ENCODE measurements around the gene MUC22. TPM values are rescaled to one million over a fixed set of nuclear protein-coding genes. Genes with fewer than 3 reads are reported as not detected.
"Not testable (repeated sequence)": the region's sequence is repeated elsewhere in the genome, so short reads cannot be mapped to it uniquely, and the experiment has no call there.

The MUC22 gene
- total RNA-seq, 1 experiment from 2014 or later, result not detected

- no peak for DNase-seq (ENCODE audit: low spot score)
Measured at GRCh38 chr6:31037169-31037568, 26.9 kb downstream of the MUC22 start.

- DNase-seq (ENCODE audit: low spot score), result no peak
Measured at GRCh38 chr6:31037682-31038081, 27.4 kb downstream of the MUC22 start.

GRCh38 chr6:31038559-31038958 lies 28.3 kb downstream of the MUC22 start:
- DNase-seq (ENCODE audit: low spot score), result no peak

- no peak for DNase-seq (ENCODE audit: low spot score)
Measured at GRCh38 chr6:31040801-31041200, 30.5 kb downstream of the MUC22 start.

GRCh38 chr6:31041372-31041974 lies 31.2 kb downstream of the MUC22 start:
- DNase-seq (ENCODE audit: low spot score), result no peak

GRCh38 chr6:31042806-31043205 lies 32.5 kb downstream of the MUC22 start:
- DNase-seq (ENCODE audit: low spot score), result peak; percentile 66

- DNase-seq (ENCODE audit: low spot score), result no peak
Measured at GRCh38 chr6:31048099-31048498, 37.8 kb downstream of the MUC22 start.

DNA sequence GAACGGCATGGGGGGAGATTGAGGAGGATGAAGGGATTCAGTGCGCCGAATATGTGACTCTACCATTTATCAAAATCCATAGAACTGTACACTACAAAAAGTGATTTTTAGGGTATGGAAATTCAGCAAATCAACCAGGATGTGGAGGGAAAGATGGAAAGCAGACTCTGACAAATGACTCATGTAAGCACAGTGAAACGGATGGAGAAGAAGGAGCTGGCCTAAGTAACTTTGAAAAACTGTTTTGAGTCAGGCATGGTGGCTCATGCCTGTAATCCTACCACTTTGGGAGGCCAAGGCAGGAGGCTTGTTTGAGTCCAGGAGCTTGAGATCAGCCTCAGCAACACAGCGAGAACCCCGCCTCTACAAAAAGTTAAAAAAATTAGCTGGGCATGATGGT lies 39.2 kb downstream of the MUC22 start:
- no peak for DNase-seq (ENCODE audit: low spot score)

GRCh38 chr6:31053187-31053586 lies 42.9 kb downstream of the MUC22 start:
- not testable (repeated sequence) for DNase-seq (ENCODE audit: low spot score)

DNA sequence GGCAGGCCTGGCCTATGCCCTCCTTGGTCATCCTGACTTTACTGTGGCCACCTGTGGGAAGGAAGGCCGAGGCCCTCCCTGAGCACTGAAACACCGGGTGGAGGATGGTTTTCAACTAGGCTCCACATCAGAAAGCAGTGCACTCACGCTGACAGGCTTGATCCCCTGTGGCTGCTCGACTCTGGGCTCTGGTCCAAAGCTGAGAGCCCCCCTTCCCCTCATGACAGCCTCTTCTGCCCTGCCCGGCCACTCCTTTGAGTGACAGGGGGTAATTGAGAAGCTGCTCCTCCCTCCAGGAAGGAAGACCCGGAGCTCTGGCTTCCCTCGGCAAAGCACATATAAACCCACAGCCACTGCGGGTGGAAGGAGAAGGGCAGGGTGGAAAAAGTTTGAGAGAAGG lies 43.6 kb downstream of the MUC22 start:
- no peak for DNase-seq (ENCODE audit: low spot score)

DNA sequence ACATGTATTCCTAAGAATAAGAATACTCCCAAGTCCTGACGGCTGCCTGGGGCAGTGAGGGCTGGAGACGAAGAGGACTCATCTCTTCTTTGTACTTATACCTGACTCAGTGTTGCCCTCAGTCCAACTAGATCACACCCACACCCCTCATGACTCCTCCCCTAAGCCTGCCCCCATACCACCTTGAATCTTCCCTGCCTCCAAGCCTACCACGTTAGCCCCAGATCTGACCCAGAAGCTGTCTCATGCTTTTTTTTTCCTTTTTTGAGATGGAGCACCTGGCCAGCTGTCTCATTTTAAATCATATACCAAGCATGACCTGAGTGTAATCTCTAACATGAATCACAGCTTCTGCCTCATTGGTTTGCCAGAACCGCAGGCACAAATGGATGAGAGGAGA lies 45.2 kb downstream of the MUC22 start:
- DNase-seq (ENCODE audit: low spot score), result no peak

- DNase-seq (ENCODE audit: low spot score), result no peak
Measured at GRCh38 chr6:31057426-31058003, 47.2 kb downstream of the MUC22 start.

GRCh38 chr6:31058128-31058894 lies 48.0 kb downstream of the MUC22 start:
- DNase-seq (ENCODE audit: low spot score), result peak; percentile 85

- DNase-seq (ENCODE audit: low spot score), result no peak
Measured at GRCh38 chr6:31060145-31060544, 49.9 kb downstream of the MUC22 start.

DNA sequence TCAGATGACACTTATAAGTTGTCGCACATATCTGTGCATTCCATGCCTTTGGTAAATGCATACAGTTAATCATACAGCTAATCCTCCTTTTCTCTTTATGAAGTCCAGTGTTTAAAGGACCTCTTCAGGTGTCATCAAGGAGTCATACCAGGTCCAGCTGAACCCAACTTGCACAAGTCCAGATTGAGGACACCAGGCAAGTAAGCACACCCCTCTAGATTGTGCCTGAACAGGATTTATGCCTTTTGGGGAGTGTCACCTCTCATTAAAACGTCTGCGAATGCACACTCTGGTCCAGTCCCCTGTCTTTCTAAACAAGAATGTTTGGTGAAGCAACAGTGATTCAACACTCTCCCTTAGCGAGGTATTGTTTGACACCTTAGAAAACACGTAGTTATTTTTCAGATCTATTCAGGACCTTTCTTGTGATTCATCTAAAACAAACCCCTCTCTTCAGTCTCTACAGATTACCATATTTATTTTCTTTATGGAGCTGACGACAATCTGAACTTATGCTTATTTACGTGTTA lies 53.7 kb downstream of the MUC22 start:
- no peak for DNase-seq (ENCODE audit: low spot score)

DNA sequence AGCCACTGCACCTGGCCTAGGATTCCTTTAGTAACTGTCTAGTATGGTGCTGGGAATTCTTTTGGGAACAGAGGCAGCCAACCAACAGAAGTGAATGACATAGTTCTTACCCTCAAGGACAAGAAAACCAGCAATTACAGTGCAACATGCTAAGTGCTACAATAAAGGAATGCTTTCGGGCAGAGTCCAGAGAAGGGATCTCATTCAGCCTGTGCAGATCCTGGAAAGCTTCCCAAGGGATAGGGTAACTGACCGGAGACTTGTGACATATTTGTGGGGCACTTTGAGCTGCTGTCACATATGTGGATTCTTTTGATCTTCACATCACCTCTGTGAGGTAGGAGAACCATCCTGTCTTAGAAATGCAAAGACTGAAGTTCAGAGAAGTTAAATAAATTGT lies 55.3 kb downstream of the MUC22 start:
- DNase-seq (ENCODE audit: low spot score), result no peak

DNA sequence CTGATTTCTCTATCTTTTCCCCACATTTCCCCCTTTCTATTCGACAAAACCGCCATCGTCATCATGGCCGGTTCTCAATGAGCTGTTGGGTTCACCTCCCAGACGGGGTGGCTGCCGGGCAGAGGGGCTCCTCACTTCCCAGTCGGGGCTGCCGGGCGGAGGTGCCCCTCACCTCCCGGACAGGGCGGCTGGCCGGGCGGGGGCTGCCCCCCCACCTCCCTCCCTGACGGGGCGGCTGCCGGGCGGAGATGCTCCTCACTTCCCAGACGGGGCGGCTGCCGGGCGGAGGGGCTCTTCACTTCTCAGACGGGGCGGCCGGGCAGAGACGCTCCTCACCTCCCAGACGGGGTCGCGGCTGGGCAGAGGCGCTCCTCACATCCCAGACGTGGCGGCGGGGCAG lies 56.8 kb downstream of the MUC22 start:
- DNase-seq (ENCODE audit: low spot score), result not testable (repeated sequence)

DNA sequence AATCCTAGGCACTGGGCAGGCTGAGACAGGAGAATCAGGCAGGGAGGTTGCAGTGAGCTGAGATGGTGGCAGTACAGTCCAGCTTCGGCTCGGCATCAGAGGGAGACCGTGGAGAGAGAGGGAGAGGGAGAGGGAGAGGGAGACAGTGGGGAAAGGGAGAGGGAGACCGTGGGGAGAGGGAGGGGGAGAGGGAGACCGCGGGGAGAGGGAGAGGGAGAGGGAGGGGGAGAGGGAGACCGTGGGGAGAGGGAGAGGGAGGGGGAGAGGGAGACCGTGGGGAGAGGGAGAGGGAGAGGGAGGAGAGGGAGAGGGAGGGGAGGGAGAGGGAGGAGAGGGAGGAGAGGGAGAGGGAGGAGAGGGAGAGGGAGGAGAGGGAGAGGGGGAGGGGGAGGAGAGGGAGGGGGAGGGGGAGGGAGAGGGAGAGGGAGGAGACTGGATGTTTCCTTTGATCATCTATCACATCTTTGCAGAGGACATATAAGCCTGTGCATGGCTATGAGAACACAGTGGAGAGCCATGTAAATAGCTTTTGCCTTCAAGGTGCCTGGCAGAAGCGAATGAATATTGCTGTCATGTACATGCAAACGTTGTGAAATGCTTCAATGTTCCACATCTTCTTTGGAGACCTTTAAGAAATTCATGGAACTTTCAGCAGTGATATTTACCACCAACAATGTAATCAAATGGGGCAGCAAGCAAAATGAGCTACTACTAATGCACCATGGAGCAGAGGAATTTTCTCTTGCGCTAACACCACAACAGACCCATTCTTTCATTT lies 57.8 kb downstream of the MUC22 start:
- not testable (repeated sequence) for DNase-seq (ENCODE audit: low spot score)

DNA sequence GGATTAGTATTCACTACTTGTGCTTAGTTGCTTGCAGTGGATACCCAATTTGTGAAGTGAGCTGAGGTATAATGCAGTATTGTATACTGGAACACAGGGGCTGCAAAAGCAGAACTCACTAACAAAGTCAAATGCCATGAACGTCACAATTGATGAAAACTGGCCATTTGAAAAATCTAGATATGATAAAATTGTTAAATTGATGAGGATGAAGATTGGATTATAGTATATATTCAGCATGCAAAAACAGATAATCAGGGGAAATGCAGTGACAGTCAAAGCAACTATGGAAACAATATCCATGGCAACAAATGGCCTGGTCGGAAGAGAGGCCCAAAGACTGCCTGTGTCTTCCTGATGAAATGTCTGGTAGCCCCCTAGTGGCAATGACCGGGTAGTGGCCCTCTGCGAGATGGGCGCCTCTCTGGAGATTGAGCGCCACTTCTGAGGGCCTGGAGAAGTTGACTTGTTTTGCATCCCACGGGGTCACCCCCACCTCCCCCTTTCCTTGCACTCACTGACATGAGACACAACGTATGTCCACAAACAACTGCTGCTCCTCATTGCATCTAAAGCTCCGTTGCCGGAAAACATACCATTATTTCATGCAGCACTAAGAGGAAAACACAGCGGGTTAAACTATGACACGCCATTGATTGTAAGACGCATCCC lies 58.5 kb downstream of the MUC22 start:
- DNase-seq (ENCODE audit: low spot score), result peak; percentile 74

DNA sequence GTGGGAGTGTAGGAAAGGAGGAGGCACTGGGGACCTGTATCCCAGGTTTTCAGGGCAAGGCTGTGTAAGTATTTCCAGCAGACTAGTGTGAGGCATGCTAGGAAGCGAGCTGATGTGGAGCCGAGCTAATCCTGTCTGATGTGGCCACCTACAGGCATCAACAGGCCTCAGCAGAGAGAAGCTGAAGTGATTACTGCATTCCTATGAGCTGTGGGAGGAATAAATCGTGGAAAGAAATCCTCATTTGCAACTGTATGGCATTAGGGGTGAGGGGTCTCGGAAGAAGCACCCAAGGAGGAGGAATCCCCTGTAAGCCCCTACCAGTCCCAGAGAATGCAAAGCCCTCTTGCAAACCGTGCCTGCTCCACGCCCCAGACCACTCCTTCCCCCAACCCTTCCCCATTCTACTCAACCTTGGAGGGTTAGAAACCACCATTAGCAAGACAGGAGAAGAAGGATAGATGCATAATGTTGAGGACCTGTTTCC lies 60.5 kb downstream of the MUC22 start:
- peak; percentile 82 for DNase-seq (ENCODE audit: low spot score)

- DNase-seq (ENCODE audit: low spot score), result no peak
Measured at GRCh38 chr6:31074401-31074800, 64.1 kb downstream of the MUC22 start.
